Hematopoietic multipotent progenitor cell treated with erythropoietin and hydrocortisone succinate and interleukin-3 and kit ligand, for 17 days (in vitro differentiated cells): ENCODE measurements around the gene XPNPEP2.
"Not testable (repeated sequence)": the region's sequence is repeated elsewhere in the genome, so short reads cannot be mapped to it uniquely, and the experiment has no call there.

ENCODE experiments used
- DNase-seq: peaks from one replicate; pipeline ENCODE4 v3.0.0-alpha.2; 2015; ENCODE audit warnings: low spot score

Gene XPNPEP2

GRCh38 chrX:129719931-129720530 lies 18.7 kb upstream of the XPNPEP2 start:
- DNase-seq, result no peak

DNA sequence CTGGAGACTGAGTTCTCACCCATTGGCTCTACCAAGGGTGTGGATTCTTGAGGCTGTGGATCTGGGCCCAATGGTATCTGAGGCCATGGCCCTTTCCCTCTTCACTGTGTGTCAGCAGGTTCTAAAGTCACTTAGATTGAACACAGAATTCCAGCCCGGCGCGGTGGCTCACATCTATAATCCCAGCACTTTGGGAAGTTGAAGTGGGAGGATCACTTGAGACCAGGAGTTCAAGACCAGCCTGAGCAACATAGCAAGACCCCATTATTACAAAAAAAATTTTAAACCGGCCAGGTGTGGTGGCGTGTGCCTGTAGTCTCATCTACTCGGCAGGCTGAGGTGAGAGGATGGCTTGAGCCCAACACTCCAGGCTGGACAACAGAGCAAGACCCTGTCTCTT lies 18.0 kb upstream of the XPNPEP2 start:
- DNase-seq, result no peak

DNA sequence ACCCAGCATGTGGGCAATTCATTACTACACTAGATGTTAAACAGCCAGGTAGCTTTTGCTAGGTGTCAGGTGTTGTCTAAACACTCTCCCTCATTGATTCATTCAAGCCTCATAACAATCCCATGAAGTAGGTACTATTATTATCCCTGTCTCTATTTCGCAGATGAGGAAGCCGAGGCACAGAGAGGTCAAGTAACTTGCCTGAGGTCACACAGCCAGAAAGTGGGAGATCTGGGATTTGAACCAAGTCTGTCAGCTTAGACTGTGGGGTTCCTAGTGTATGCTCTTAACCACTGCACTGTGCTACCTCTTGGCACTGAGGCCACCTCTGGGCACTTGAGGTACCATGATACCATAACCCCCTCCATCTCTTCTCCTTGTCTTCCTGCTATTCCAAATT lies 17.4 kb upstream of the XPNPEP2 start:
- DNase-seq, result no peak

- DNase-seq, result no peak
Measured at GRCh38 chrX:129721870-129722269, 16.9 kb upstream of the XPNPEP2 start.

GRCh38 chrX:129723511-129723910 lies 15.3 kb upstream of the XPNPEP2 start:
- DNase-seq, result no peak

- no peak for DNase-seq
Measured at GRCh38 chrX:129724754-129725153, 14.0 kb upstream of the XPNPEP2 start.

GRCh38 chrX:129726307-129727111 lies 12.3 kb upstream of the XPNPEP2 start:
- peak; percentile 13 for DNase-seq

DNA sequence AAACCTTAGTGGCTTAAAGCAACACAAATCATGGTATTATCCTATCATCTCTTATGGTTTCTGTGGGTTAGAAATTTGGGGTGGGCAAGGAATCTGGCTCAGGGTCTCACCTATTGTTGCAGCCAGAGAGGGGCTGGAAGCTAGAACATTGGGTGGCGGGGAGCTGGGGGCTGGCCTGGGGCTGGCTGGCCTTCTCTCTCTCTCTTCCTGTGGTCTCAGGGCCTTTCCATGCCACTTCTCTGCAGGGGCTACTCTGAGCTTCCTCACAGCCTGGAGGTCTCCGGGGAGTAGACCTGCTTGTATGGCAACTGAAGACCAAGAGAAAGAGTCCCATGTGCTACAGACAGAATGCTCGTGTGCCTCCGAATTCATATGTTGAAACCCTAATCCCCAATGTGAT lies 10.7 kb upstream of the XPNPEP2 start:
- no peak for DNase-seq

DNA sequence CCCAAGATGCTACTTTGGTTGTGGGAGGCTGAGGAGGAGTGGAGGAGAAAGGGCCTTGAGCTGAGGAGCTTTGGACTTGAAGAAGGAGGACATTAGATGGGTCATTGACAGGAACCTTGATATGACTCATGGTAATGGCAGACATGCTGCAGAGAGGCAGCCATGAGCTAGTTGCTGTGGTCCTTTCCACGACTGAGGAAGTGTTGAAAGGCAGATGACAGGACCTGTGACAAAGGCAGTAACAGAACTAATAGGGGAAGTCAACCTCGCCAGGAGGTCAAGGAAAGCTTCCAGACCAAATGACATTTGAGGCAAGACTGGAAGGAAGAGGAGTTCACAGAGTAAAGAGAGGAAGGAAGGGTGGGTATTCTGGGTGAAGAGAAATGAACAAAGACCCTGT lies 7.6 kb upstream of the XPNPEP2 start:
- no peak for DNase-seq

DNA sequence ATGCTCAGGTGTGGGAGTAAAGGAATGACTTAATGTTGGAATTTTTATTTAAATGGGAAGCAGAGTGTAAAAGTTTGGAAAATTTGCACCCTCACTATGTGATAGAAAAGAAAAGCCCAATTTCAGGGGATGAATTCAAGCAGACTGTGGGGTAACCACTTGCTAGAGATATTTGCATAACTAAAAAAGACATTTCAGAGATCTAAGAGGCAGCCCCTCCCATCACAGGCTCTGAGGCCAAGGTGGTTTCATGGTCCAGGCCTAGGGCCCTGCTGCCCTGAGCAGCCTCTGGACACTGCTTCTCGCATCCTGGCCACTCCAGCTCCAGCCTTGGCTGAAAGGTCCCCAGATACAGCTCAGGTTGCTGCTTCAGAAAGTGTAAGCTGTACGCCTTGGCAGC lies 5.9 kb upstream of the XPNPEP2 start:
- no peak for DNase-seq

DNA sequence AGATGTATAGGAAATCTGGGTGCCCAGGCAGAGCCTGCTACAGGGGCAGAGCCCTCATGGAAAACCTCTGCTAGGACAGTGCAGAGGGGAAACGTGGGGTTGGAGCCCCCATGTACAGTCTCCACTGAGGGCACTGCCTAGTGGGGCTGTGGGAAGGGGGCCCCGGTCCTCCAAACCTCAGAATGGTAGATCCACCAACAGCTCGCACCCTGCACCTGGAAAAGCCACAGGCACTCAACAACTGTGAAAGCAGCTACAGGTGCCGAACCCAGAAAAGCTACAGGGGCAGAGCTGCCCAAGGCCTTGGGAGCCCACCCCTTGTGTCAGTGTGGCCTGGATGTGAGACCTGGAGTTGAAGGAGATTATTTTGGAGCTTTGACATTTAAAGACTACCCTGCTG lies 5.4 kb upstream of the XPNPEP2 start:
- no peak for DNase-seq

DNA sequence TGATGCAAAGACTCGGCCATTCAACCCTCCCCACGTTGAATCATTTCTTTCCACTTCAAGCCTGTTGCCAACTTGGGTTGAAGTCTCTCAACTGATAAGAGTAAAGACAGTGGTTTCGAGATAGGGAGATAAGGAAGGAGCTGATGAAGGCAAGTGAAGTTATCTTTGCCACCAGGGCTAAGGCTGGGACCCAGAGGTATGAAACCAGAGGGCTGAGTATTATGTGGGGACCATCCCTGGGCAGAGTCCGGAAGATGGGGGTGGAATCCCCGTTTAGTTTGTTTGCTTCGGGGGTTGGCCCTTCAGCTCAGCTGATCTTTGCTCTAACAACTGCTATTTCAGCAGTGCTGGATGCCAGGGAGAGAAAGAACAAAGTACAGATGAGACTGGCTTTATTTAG lies 2.3 kb upstream of the XPNPEP2 start:
- no peak for DNase-seq

DNA sequence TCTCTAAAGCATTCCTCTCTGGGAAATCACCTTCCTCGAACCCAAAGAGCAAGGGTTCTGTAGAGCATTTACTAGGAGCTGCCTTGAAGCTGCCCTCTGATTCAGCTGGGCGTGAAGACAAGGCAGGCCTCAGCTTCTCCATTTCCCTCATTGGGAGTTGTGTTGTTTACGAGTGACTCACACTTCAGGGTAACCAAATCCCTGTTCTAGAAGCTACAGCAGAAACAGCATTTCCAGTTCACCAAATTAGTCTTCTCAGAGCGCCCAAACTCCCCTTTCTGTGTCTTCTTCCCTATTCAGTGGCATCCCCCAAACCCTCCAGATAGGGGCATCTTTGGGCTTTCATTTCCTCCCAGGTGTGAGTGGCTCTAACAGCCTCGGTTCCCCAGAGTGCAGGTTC lies 863 bp upstream of the XPNPEP2 start:
- no peak for DNase-seq

GRCh38 chrX:129739578-129739977 lies 799 bp downstream of the XPNPEP2 start:
- DNase-seq, result no peak

- no peak for DNase-seq
Measured at GRCh38 chrX:129741880-129742758, 3.3 kb downstream of the XPNPEP2 start.

- DNase-seq, result not testable (repeated sequence)
Measured at GRCh38 chrX:129742759-129743152, 4.0 kb downstream of the XPNPEP2 start.

DNA sequence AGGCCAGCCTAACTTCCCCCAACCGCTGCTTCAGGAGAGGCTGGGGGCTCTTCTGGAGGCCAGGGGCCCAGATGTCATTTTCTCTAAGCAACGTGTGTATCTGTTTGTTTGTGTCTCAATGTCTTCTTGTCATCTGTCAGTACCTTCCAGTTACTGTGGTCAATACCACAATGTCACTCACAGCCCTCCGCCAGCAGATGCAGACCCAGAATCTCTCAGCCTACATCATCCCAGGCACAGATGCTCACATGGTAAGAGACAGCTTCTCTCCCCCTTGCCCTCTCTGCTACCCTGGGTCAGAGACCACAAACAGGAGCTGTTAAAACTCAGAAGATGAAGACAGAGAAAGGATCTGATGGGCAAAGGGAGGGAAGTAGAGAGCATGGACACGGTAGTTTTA lies 5.0 kb downstream of the XPNPEP2 start:
- DNase-seq, result no peak

DNA sequence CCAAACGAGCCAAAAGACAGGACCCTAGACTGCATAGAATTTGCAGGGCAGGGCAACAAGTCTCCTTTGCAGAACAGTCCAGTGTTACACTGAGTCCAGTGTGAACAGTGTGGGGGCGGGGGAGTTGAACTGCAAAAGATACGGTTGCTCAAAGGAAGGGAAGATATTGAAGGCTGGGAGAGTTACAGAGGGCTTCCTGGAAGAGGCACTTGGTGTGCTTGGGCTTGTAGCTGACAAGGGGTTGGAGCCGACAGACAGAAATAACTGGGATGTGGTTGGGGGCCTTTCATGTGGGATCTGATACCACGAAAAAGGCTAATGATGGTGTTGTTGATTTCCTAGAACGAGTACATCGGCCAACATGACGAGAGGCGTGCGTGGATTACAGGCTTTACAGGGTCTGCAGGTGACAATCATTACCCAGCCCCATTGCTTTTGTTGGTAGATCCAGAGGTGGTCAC lies 6.1 kb downstream of the XPNPEP2 start:
- no peak for DNase-seq

GRCh38 chrX:129746557-129747470 lies 8.0 kb downstream of the XPNPEP2 start:
- DNase-seq, result no peak

DNA sequence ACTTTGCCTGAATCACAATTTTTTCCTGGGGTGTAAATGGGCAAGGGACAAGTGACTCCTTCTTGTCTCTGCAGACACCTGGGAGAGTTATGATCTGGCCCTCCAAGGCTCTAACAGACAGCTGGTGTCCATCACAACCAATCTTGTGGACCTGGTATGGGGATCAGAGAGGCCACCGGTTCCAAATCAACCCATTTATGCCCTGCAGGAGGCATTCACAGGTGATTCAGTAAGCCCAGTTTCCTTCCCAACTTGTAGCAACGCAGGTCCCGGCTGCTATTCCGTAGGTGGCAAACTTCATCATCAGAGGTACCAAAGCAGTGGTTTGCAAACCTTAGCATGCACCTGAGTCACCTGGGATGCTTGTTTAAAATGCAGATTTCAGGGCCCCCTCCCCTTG lies 8.8 kb downstream of the XPNPEP2 start:
- DNase-seq, result no peak

GRCh38 chrX:129748305-129748704 lies 9.5 kb downstream of the XPNPEP2 start:
- DNase-seq, result no peak

GRCh38 chrX:129749069-129749468 lies 10.3 kb downstream of the XPNPEP2 start:
- DNase-seq, result no peak
